AG08396 (cell line): Measurements from ENCODE around the gene CCL27.

Experiments
- DNase-seq: peaks from one replicate; pipeline ENCODE4 v3.0.0; 2012; ENCODE audit warnings: low spot score, mixed read lengths

CCL27 gene

DNA sequence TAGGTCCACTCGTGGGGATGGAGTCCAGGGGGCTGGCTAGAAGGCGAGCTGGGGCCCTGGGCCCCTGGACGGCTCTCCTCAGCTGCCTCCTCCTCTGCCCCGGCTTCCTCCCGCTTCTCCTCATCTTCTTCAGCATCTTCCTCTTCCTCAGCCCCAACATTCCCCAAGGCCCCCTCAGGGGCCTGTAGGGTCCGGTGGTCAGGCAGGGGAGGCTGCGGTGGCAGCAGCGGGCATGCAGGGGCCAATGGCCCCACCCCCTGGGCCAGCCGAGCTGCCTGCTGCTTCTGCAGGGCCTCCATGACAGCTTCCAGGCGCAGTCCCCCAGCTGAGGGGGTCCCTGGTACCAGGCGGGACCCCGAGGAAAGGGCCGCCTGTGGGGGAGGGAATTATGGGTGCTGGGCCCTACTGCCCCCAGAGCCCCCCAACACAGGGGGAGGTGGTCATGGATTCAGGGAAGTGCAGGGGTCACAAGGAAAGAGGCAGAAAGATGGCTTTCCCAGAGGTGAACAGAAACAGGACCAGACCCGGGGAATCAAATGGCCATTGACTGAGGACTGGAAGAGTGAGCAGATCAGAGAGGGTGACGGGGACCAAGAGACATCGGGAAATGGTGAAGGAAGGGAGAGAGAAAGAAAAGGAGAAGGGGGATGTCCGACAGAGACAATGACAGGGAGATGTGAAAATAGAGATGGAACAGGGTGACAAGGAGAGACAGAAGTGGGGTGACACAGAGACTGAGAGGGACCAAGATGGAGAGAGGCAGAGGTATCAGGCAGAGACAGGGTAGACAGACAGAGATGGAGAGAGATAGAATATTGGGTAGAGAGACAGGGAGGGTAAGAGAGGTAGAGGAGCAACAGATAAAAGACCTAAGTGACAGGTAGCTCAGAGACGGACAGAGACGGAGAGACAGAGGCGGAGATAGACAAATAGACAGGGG lies 34.5 kb downstream of the CCL27 start:
- no peak for DNase-seq

- DNase-seq = no peak
These were observed 37.3 kb downstream of the CCL27 start for GRCh38 chr9:34625186-34625486.

DNA sequence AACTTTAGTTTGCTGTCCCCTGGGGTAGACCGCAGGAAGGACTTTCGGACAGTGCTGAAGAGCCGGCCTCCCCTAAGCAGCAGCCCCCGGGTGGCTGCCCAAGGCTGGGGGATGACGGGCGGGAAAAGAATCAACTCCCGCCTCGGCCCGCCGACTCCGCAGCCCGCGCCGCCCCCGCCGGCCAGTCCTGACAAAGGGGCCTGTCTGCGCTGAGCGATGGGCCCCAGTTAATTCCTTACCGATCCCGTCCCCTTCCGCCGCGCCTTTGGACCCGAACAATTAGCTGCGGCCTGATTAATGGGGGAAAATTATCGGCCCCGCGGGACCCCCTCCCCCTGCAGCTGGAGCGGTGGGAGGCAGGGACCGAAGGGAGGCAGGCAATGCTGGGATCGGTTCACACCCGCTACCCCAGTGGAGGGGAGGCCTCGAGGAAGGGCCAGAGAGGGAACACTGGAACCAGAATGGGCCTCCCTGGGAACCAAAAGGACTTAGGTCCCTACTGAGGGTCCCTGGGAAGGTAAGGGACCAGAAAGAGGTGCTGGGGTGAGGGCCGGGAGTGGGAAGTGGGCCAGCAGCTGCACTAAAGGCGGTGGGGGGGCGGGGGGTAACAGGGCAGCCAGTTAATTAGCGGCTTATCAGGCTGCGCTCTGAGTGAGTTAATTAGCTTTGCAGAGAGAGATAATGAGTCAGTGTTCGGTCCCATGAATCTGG lies 37.8 kb downstream of the CCL27 start:
- DNase-seq = no peak

DNA sequence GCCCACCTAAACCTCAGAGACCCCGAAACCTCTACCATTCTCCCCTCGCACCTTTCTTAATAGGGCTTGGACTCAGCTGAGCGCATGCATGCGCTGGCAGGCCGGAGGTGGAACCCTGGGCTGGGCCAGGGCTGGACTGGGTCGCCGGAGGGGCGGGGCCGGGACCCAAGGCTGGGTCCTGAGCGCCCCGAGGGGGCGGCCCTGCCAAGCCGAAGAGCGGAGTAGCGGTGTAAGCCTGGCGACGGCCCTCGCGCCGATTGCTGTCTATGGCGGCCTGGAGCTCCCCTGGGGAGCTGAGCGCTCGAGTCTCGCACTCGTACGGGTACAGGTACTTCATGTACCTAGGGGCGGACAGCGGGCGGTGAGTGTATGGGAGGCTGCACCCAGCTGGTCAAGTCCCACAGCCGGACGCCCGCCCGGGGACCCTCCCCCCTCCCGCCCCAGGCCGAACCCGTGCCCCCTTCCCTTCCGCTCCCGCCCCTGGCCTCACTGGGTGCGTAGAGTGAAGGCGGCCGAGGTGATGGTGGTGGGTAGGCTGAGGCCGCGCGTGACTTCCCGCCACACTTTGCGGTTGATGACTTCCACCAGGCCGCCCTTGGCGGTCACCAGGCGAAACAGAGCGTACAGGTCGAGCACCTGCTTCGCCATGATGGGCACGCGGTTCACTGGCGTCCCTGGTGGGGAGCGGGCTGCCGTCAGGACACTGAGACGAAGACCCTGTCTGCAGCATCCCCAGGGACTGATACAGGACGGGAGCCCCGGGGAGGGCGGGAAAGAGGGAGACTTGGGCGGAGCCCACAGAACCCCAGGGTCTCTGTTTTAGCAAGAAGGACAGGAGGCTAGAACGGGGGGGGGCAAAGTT lies 38.9 kb downstream of the CCL27 start:
- DNase-seq = no peak

DNA sequence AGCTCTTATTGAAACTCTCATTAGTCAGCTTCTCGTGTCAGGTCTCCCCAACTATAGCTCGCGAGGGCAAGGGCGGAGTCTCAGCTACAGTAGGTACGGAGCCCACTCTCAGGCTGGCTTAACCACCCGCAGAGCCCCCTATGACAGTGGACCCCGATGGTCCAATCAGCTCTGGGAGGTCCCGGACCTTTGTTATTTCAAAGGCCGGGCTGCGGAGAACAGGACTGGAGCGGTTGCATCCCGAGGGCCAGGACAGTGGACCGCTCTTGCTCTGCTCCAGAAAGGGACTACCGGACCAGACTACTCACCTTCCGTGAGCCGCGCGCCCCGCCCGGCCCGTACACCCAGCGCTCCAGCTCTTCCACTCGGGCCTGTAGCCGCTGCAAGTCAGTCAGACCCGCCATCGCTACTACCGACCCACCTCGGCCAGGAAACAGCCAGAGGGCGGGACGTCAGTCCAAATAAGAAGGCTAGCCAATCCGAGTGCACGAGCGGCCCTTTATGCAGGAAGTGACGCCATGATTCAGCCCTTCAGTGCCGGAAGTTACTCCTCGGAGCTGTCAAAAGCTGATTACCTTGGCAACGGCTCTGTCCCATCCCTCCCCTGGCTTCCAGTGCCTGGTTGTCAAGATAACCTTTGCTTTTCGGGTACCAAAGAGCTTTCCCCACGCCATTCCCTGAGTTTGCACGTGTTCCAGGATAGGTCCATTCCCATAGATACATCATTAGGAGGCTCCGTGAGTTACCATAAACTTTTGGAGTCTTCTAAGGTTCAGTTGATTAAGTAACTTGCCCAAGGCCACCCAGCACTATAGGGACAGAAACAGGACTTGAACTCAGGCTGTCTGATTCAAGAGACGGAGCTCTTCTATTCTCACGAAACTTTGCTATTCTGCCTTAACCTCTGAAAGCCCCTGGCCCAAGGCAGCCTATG lies 42.1 kb downstream of the CCL27 start, which contains the start of gene DCTN3:
Gene DCTN3 (minus strand): TSS at position 435 of the 934 bp plus-strand sequence. CDS start 31 bp downstream, at position 404.
- DNase-seq = peak; percentile 97

GRCh38 chr9:34615132-34615531 lies 47.3 kb downstream of the CCL27 start:
- DNase-seq = no peak

GRCh38 chr9:34612788-34613390 lies 49.6 kb downstream of the CCL27 start:
- DNase-seq = peak; percentile 87
